Activated T-cell treated with anti-CD3 and anti-CD28 coated beads, Interleukin-2, amount 50 U/mL, for 24 hours (primary cell): ENCODE results near the gene DLL1.
A peak's percentile ranks its signal among the peaks of the same experiment; 100 is the strongest.
"Not testable (repeated sequence)": the region's sequence is repeated elsewhere in the genome, so short reads cannot be mapped to it uniquely, and the experiment has no call there.

Experiments used
- DNase-seq: peaks from one replicate; pipeline ENCODE4 v3.0.0-alpha.2; 2020
- H3K27ac Mint-ChIP-seq: 2 replicates; pipeline ENCODE4 v1.8.0; 2020; ENCODE audit warnings: mild to moderate bottlenecking, mixed read lengths
- H3K27me3 Mint-ChIP-seq: 2 replicates; pipeline ENCODE4 v1.8.0; 2020; ENCODE audit warnings: mixed read lengths
- H3K36me3 Mint-ChIP-seq: 2 replicates; pipeline ENCODE4 v1.8.0; 2020; ENCODE audit warnings: low read depth, mixed read lengths
- H3K4me1 Mint-ChIP-seq: 2 replicates; pipeline ENCODE4 v1.8.0; 2020; ENCODE audit warnings: low read depth, mixed read lengths
- H3K4me3 Mint-ChIP-seq: 2 replicates; pipeline ENCODE4 v1.8.0; 2020; ENCODE audit warnings: mild to moderate bottlenecking, moderate library complexity, mixed read lengths
- H3K9me3 Mint-ChIP-seq: 2 replicates; pipeline ENCODE4 v1.8.0; 2020; ENCODE audit warnings: mixed read lengths

Gene DLL1, protein sequence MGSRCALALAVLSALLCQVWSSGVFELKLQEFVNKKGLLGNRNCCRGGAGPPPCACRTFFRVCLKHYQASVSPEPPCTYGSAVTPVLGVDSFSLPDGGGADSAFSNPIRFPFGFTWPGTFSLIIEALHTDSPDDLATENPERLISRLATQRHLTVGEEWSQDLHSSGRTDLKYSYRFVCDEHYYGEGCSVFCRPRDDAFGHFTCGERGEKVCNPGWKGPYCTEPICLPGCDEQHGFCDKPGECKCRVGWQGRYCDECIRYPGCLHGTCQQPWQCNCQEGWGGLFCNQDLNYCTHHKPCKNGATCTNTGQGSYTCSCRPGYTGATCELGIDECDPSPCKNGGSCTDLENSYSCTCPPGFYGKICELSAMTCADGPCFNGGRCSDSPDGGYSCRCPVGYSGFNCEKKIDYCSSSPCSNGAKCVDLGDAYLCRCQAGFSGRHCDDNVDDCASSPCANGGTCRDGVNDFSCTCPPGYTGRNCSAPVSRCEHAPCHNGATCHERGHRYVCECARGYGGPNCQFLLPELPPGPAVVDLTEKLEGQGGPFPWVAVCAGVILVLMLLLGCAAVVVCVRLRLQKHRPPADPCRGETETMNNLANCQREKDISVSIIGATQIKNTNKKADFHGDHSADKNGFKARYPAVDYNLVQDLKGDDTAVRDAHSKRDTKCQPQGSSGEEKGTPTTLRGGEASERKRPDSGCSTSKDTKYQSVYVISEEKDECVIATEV

DNA sequence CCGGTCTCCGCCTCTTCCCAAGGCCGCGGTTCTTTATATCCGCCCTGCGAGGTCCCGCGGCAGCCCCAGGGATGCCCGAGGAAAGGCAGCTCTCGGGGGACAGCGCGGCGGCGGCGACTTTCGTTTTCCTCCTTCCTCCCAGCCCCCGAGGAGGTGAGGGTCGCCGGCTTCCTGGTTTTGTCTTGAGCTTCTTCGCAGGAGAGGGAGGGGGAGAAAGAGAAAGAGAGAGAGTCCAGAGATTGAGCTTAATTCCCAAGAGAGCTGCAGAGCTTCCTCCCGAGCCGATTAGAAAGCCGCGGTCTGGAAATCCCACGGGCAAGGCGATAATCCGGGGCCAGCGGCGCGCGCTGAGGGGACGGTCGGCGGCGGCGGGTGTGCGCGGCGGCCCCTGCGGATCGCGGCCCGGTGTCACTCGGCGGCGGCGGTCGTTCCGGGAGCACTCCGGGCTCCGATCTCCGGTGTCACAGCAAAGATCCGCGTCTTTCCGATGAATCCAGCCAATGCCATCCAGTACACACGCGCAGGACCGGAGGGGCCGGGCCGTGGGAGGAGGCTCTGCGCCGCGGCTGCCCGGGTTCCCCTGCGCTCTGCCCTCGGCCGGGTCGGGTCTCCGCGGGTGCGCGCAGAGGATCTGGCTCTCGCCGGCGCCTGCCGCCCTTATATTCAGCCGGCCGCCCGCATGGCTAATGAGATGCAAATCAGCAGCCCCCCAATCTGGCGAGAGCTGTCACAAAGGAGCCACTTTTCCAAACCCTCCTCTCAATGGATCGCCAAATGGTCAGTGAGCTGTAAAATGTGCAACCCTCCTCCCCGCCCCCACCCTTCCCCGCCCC lies at the start of gene DLL1:
DLL1 (minus strand) TSS at position 783 of the 833 bp plus-strand sequence. CDS start 939 bp downstream, outside the sequence.
- H3K36me3 Mint-ChIP-seq = no peaks in the 10 kb centered on the region
- H3K9me3 Mint-ChIP-seq = no peaks in the 10 kb centered on the region
- peak; percentile 64 for DNase-seq
- H3K4me3 Mint-ChIP-seq = peak within 1 kb of the TSS; percentile 80
- peaks cover 80% of the 10 kb centered on the region for H3K27me3 Mint-ChIP-seq
- H3K4me1 Mint-ChIP-seq = peaks cover 51% of the 10 kb centered on the region
- peak within 1 kb of the TSS; percentile 50 for H3K27ac Mint-ChIP-seq

DNA sequence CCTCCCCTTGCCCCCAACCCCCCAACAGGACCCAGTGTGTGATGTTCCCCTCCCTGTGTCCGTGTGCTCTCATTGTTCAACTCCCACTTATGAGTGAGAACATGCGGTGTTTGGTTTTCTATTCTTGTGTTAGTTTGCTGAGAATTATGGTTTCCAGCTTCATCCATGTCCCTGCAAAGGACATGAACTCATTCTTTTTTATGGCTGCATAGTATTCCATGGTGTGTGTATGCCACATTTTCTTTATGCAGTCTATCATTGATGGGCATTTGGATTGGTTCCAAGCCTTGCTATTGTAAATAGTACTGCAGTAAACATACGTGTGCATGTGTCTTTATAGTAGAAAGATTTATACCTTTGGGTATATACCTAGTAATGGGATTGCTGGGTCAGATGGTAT lies 44.3 kb upstream of the DLL1 start:
- not testable (repeated sequence) for H3K4me3 Mint-ChIP-seq, DNase-seq, H3K9me3 Mint-ChIP-seq, H3K27ac Mint-ChIP-seq, H3K27me3 Mint-ChIP-seq
- Mint-ChIP-seq H3K4me1 (peaks cover 52% of the 10 kb centered on the region), H3K36me3 (peaks cover 71% of the 10 kb centered on the region)

DNA sequence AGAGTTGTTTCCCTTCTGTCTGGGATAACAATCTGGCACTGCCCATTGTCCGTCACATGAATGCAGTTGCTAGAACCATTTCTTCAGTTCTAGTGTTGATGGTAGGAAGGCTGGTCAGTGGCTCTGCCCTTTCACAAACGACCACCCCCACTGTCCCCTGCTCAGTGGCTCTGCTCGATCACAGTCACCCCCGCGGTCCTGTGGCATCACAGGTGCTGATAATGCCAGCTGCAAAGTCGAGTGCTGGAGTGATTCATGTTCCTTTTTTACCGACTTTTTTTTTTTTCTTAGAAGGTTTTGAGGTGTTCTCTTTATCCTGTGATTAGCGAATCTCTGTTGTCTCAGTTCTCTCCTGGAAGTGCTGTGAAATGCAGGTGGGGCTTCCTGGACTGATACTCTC lies 38.4 kb upstream of the DLL1 start:
- Mint-ChIP-seq H3K36me3 (peaks cover 90% of the 10 kb centered on the region), H3K9me3 (no peaks in the 10 kb centered on the region), H3K4me1 (peaks cover 14% of the 10 kb centered on the region), H3K4me3 (no peak overlapping the region), H3K27me3 (no peaks in the 10 kb centered on the region), H3K27ac (peak overlapping the region; percentile 5)
- no peak for DNase-seq

DNA sequence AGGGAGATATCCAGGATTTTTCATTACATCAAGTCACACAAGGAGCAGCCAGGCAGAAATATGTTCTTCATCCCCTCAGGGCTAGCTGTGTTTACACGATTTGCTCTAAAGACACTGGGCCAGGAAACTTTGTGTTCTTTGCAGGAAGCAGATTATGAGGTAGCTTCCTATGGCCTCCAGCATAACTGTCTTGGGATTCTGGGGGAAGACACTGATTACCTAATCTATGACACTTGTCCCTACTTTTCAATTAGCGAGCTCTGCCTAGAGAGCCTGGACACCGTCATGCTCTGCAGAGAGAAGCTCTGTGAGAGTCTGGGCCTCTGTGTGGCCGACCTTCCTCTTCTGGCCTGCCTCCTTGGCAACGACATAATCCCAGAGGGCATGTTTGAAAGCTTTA lies 26.8 kb upstream of the DLL1 start:
- H3K9me3 Mint-ChIP-seq = no peaks in the 10 kb centered on the region
- peaks cover 56% of the 10 kb centered on the region for H3K4me1 Mint-ChIP-seq
- no peak for DNase-seq
- H3K27me3 Mint-ChIP-seq = no peaks in the 10 kb centered on the region
- H3K4me3 Mint-ChIP-seq = no peak overlapping the region
- H3K27ac Mint-ChIP-seq = no peak overlapping the region
- peaks cover 74% of the 10 kb centered on the region for H3K36me3 Mint-ChIP-seq

DNA sequence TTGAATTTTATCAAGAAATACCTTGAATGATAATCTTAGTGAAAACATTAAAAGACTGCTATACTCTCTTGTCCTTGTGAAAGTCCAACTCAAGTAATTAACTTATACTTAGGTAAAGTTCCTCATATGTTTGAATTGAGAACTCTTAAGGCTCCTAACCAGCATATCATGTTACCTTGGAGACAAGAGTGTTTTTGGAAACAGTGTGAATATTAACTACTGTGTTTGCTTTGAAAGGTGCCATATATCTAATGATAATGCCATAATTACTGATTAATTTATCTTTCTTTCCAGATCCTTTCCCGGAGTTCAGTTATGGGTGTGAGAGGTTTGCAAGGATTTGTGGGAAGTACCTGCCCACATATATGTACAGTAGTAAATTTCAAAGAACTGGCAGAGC lies 26.2 kb upstream of the DLL1 start:
- Mint-ChIP-seq H3K36me3 (peaks cover 72% of the 10 kb centered on the region), H3K9me3 (no peaks in the 10 kb centered on the region), H3K27ac (no peak overlapping the region), H3K4me3 (no peak overlapping the region), H3K27me3 (no peaks in the 10 kb centered on the region), H3K4me1 (peaks cover 56% of the 10 kb centered on the region)
- DNase-seq = no peak

DNA sequence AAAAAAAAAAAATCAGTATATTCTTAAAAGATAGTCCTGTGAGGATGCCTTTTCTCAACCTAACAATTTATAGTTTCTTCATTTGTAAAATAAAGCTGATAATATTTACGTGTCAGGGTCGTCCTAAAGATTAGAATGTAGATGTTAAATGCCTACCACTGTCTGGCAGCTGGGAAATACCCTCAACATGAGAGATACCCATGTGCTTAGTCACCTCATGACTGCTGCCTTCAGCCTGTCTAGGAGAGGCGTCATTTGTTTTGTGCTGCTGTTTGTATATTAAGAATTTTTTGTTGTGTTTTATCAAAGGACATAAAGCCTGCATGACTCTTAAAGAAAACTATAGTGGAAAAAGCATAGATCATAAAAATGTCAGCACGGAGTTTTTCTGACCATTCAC lies 25.2 kb upstream of the DLL1 start:
- Mint-ChIP-seq H3K4me1 (peaks cover 63% of the 10 kb centered on the region), H3K27me3 (no peaks in the 10 kb centered on the region), H3K27ac (peak overlapping the region; percentile 37), H3K4me3 (no peak overlapping the region), H3K36me3 (peaks cover 70% of the 10 kb centered on the region), H3K9me3 (no peaks in the 10 kb centered on the region)
- no peak for DNase-seq

DNA sequence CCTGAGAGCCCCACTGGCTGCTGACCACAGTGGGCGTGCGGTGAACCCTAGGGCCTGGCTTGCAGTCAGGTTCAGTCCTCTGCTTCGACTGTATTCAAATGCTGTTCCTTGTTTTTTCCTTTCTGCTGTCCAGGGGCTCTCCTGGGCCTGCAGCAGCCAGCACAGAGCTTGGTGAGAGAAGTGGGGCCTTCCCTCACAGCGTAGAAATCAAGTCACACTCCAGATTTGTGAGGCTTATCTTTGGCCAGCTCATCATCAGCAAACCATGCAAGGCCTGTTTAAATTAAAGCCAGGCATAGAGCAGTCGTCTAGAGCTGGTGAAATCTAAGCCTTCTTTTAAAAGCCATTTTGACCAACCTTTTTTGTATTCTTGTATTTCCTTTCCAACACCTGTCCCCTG lies 24.1 kb upstream of the DLL1 start:
- no peak for DNase-seq
- H3K36me3 Mint-ChIP-seq = peaks cover 62% of the 10 kb centered on the region
- no peaks in the 10 kb centered on the region for H3K9me3 Mint-ChIP-seq
- H3K4me3 Mint-ChIP-seq = no peak overlapping the region
- H3K4me1 Mint-ChIP-seq = peaks cover 66% of the 10 kb centered on the region
- no peaks in the 10 kb centered on the region for H3K27me3 Mint-ChIP-seq
- no peak overlapping the region for H3K27ac Mint-ChIP-seq

DNA sequence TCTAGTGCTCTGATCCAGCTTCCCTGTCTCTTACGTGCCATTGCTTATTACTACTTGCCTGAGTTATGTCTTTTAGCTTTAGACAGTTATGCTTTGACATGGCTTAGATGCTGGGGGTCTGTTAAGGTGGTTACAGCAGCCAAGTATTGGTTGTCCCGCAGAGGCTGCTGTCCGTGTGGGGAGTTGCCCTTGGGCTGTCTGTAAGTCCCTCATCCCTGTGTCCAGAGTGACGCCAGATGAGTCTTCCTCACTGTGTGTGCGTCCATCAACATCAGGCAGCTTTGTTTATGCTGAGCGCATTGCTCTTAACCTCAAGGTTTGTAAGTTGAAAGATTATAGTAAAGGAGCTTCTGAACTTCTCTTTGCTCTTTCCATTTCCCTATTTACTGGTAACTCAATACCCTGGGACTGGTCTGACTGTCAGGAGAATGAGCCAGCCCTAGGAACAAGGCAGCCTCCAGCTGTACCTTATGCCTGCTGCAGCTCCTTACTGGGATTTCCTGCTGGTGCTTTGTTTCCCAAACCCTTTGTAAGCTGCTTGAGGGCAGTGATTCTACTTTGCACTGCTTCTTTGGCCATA lies 22.9 kb upstream of the DLL1 start:
- peaks cover 55% of the 10 kb centered on the region for H3K36me3 Mint-ChIP-seq
- no peaks in the 10 kb centered on the region for H3K27me3 Mint-ChIP-seq
- no peak overlapping the region for H3K27ac Mint-ChIP-seq
- no peak for DNase-seq
- H3K4me1 Mint-ChIP-seq = peaks cover 67% of the 10 kb centered on the region
- H3K9me3 Mint-ChIP-seq = no peaks in the 10 kb centered on the region
- no peak overlapping the region for H3K4me3 Mint-ChIP-seq

DNA sequence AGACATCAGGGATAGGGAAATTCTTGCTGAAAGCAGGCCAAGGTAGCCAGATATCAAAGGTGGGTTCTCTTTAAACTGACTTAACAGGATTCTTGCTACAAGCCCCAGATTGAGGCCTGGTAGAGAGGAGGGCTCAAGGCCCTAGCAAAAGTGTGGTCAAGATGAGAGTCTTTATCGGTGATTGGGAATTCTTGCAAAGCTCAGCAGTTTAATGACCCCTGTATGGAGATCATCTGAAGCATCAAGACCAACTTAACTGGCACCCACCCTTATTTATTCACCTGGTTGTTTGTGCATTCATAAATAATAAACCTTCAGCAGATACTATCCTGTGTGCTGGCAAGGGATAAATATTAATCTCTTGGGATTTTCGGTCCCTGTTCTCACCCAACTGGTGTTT lies 22.0 kb upstream of the DLL1 start:
- peaks cover 76% of the 10 kb centered on the region for H3K4me1 Mint-ChIP-seq
- peaks cover 55% of the 10 kb centered on the region for H3K36me3 Mint-ChIP-seq
- DNase-seq = no peak
- H3K27ac Mint-ChIP-seq = peak overlapping the region; percentile 49
- no peaks in the 10 kb centered on the region for H3K27me3 Mint-ChIP-seq
- H3K9me3 Mint-ChIP-seq = no peaks in the 10 kb centered on the region
- no peak overlapping the region for H3K4me3 Mint-ChIP-seq

DNA sequence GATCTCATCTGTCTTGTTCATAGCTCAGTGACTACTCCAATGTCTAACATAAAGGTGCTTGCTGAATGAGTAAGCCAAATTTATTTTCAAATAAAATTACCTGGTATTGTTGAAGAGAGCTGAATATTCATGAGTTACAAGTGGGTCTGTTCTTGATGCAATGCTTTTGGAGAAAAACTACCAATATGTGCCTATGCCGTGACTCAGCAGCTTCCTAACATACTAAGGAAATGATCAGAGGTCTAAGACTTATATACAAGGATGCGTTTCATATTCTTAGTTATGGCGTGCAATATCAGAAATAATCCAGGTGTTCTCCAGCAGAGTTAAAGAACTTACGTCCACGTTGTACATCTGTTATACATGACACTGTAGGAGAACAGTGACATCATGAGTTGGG lies 20.8 kb upstream of the DLL1 start:
- no peaks in the 10 kb centered on the region for H3K27me3 Mint-ChIP-seq
- DNase-seq = no peak
- no peaks in the 10 kb centered on the region for H3K9me3 Mint-ChIP-seq
- peak overlapping the region; percentile 44 for H3K27ac Mint-ChIP-seq
- H3K36me3 Mint-ChIP-seq = peaks cover 53% of the 10 kb centered on the region
- no peak overlapping the region for H3K4me3 Mint-ChIP-seq
- H3K4me1 Mint-ChIP-seq = peaks cover 82% of the 10 kb centered on the region

DNA sequence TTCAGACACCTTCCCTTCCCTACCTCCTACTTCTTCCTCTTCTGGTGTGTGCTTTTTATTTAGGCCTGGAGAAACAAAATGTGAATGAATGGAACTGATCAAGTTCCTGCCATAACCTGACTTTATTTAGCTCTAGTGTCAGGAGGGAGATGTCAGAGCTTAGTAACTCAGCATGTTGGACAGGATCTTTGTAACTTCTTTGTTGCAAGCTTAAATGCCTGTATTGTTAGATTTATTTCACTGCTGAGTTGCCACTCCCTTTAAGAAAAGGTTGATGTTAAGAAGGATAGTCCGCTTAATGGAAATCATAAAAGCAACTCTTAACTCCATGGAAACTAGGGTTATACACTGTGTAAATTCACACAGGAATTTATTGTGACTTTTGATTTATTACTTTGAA lies 17.9 kb upstream of the DLL1 start:
- H3K4me1 Mint-ChIP-seq = peaks cover 60% of the 10 kb centered on the region
- H3K4me3 Mint-ChIP-seq = peak overlapping the region; percentile 95
- peaks cover 4% of the 10 kb centered on the region for H3K27me3 Mint-ChIP-seq
- H3K36me3 Mint-ChIP-seq = peaks cover 45% of the 10 kb centered on the region
- no peak for DNase-seq
- H3K27ac Mint-ChIP-seq = peak overlapping the region; percentile 70
- H3K9me3 Mint-ChIP-seq = no peaks in the 10 kb centered on the region

DNA sequence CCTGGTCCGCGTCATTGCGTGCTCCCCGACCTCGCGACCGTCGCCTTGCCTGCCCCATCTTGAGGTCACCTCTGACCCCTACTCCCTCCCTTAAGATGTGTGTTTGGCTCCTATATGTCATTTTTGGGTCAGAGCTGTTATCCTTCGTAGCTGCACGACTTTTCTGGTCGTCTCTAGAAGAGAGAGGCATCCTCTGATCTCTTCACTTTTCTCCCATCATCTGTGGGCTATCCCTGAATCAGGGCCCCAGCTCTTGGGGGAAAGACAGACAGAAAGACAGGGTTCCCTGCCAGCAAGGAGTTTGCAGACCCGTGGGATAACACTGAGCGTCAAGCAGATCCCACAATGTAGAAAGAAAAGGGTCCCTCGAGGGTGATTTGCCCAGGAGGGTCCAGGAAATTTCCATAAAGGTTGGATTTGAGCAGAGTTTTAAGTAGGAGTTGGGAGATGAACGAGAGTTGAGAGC lies 16.2 kb upstream of the DLL1 start:
- peaks cover 45% of the 10 kb centered on the region for H3K4me1 Mint-ChIP-seq
- no peaks in the 10 kb centered on the region for H3K9me3 Mint-ChIP-seq
- no peak for DNase-seq
- H3K4me3 Mint-ChIP-seq = peak overlapping the region; percentile 95
- peaks cover 9% of the 10 kb centered on the region for H3K27me3 Mint-ChIP-seq
- peaks cover 36% of the 10 kb centered on the region for H3K36me3 Mint-ChIP-seq
- peak overlapping the region; percentile 97 for H3K27ac Mint-ChIP-seq

DNA sequence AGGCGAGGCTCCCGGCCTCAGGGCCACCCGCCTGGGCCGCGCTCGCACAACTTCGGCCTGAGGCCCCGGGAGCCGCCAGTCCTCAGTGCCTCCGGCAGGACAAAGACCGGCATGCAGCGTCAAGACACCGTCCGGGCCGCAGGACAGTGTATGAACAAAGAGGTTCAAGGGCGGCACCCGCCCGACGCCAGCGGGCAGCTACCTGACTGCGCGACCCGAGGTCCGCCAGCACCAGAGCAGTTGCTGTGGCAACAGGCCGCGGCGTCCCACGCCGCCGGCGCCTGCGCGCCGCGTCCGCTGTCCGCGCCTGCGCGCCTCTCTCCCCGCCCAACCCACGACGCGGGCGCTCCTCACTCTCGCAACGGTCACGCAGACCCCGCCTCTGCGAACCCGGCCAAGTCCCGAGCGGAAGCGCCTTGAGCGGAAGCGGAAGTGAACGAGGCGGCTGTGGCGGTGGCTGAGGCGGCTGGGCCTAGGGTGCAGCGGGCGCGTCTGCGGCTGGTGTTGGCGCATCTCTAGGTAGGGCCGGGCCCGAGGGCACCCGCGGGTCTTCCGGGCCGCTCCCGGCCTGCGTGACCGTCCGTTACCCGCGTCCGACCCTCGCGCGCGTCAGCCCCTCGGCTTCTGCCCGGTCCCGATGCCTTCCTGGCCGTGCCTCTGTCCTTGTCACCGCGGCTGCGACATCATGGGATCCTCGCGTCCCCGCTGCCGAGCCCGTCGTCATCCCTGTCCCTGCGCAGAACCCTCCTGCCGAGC lies 15.6 kb upstream of the DLL1 start, which contains the start of gene FAM120B:
FAM120B (plus strand) TSS at position 435 of the 756 bp plus-strand sequence. CDS start 10,633 bp downstream, outside the sequence.
- peak; percentile 97 for DNase-seq
- Mint-ChIP-seq H3K36me3 (peaks cover 32% of the 10 kb centered on the region), H3K4me1 (peaks cover 42% of the 10 kb centered on the region), H3K27ac (peak within 1 kb of the TSS; percentile 97), H3K4me3 (peak within 1 kb of the TSS; percentile 95), H3K27me3 (peaks cover 15% of the 10 kb centered on the region), H3K9me3 (peaks cover 1% of the 10 kb centered on the region)
